COLO668 (cell line): ENCODE measurements around the gene SPEF1.

ENCODE experiments used
- DNase-seq: peaks from one replicate; lab custom pipeline; 2025; ENCODE audit not compliant: unreplicated experiment; lab: John Stamatoyannopoulos, UW

The SPEF1 gene

GRCh38 chr20:3767427-3768341 is 13.6 kb downstream of the SPEF1 start, which contains the start of gene ADISSP:
TSS of gene ADISSP (minus strand) at chr20:3767753. CDS start at chr20:3760100, 7,653 bp downstream.
- DNase-seq, result peak; percentile 99

- peak; percentile 20 for DNase-seq
Measured at GRCh38 chr20:3767110-3767426, 14.2 kb downstream of the SPEF1 start.

- no peak for DNase-seq
Measured at GRCh38 chr20:3766422-3767109, 14.7 kb downstream of the SPEF1 start.

- peak; percentile 21 for DNase-seq
Measured at GRCh38 chr20:3765171-3765882, 15.9 kb downstream of the SPEF1 start.

GRCh38 chr20:3764659-3765058 is 16.6 kb downstream of the SPEF1 start:
- no peak for DNase-seq

GRCh38 chr20:3763671-3764601 is 17.3 kb downstream of the SPEF1 start:
- no peak for DNase-seq

GRCh38 chr20:3760655-3761348 is 20.4 kb downstream of the SPEF1 start:
- DNase-seq, result no peak

- DNase-seq, result no peak
Measured at GRCh38 chr20:3759884-3760283, 21.4 kb downstream of the SPEF1 start.

- no peak for DNase-seq
Measured at GRCh38 chr20:3759316-3759823, 21.9 kb downstream of the SPEF1 start.

- DNase-seq, result no peak
Measured at GRCh38 chr20:3758566-3758965, 22.7 kb downstream of the SPEF1 start.

- no peak for DNase-seq
Measured at GRCh38 chr20:3757268-3757667, 24.0 kb downstream of the SPEF1 start.

- no peak for DNase-seq
Measured at GRCh38 chr20:3755814-3756480, 25.3 kb downstream of the SPEF1 start.

GRCh38 chr20:3755269-3755668 is 26.0 kb downstream of the SPEF1 start:
- DNase-seq, result no peak

GRCh38 chr20:3754276-3754630 is 27.0 kb downstream of the SPEF1 start:
- no peak for DNase-seq

- no peak for DNase-seq
Measured at GRCh38 chr20:3753501-3754275, 27.6 kb downstream of the SPEF1 start.

GRCh38 chr20:3753098-3753497 is 28.1 kb downstream of the SPEF1 start:
- peak; percentile 64 for DNase-seq

GRCh38 chr20:3752386-3752759 is 28.9 kb downstream of the SPEF1 start:
- no peak for DNase-seq

- DNase-seq, result peak; percentile 71
Measured at GRCh38 chr20:3751675-3752385, 29.4 kb downstream of the SPEF1 start.
